DOHH2 (cell line): Measurements from ENCODE around the gene CATSPER1.

ENCODE experiments used
- H3F3A ChIP-seq: fragments of 200-600 bp; sonication (generic), shearing (Covaris generic); 2 replicates; pipeline ENCODE4 v1.6.0; 2016; ENCODE audit warnings: antibody characterized with exemption, mild to moderate bottlenecking; ENCODE audit not compliant: control insufficient read depth, insufficient read depth
- H3K27ac ChIP-seq: fragments of 200-600 bp; sonication (generic); 2 replicates; pipeline ENCODE4 v1.5.1; 2014; ENCODE audit warnings: low read depth, mild to moderate bottlenecking, low read length, moderate library complexity
- H3K27me3 ChIP-seq: fragments of 200-600 bp; sonication (generic); 2 replicates; pipeline ENCODE4 v1.6.1; 2014; ENCODE audit warnings: mild to moderate bottlenecking, low read length, mixed read lengths; ENCODE audit not compliant: control insufficient read depth
- H3K36me3 ChIP-seq: fragments of 200-600 bp; sonication (generic); 2 replicates; pipeline ENCODE4 v1.6.1; 2014; ENCODE audit warnings: mild to moderate bottlenecking, low read length, moderate library complexity, mixed read lengths; ENCODE audit not compliant: control insufficient read depth
- H3K4me1 ChIP-seq: fragments of 200-600 bp; sonication (generic); 2 replicates; pipeline ENCODE4 v1.6.1; 2014; ENCODE audit warnings: mild to moderate bottlenecking, low read length, mixed read lengths; ENCODE audit not compliant: control insufficient read depth
- H3K4me2 ChIP-seq: fragments of 200-600 bp; sonication (generic); 2 replicates; pipeline ENCODE4 v1.6.0; 2014; ENCODE audit warnings: mild to moderate bottlenecking, low read length, moderate library complexity
- H3K4me3 ChIP-seq: fragments of 200-600 bp; sonication (generic); 2 replicates; pipeline ENCODE4 v1.5.1; 2014; ENCODE audit warnings: mild to moderate bottlenecking, low read length, mixed read lengths
- H3K79me2 ChIP-seq: fragments of 200-600 bp; sonication (generic); 2 replicates; pipeline ENCODE4 v1.6.1; 2014; ENCODE audit warnings: mild to moderate bottlenecking, low read length, mixed read lengths; ENCODE audit not compliant: control insufficient read depth
- H3K9me2 ChIP-seq: fragments of 200-600 bp; sonication (generic); replicated peaks from 2 replicates; pipeline ENCODE4 v1.6.1; 2014; ENCODE audit warnings: mild to moderate bottlenecking, low read length, mixed read lengths; ENCODE audit not compliant: control insufficient read depth
- H3K9me3 ChIP-seq: fragments of 200-600 bp; sonication (generic); 2 replicates; pipeline ENCODE4 v1.6.1; 2014; ENCODE audit warnings: antibody characterized with exemption, low read length, mixed read lengths; ENCODE audit not compliant: control insufficient read depth, insufficient read depth
- H4K20me1 ChIP-seq: fragments of 200-600 bp; sonication (generic); 2 replicates; pipeline ENCODE4 v1.6.0; 2014; ENCODE audit warnings: low read depth, mild to moderate bottlenecking, antibody characterized with exemption, low read length, moderate library complexity; ENCODE audit not compliant: control insufficient read depth, insufficient read depth
- CTCF ChIP-seq: fragments of 200-600 bp; sonication (generic); IDR thresholded peaks from one replicate; pipeline ENCODE4 v1.5.1; 2014; ENCODE audit warnings: antibody characterized with exemption, mild to moderate bottlenecking, low read depth, low read length; ENCODE audit not compliant: poor library complexity, severe bottlenecking
- EZH2phosphoT487 ChIP-seq: fragments of 200-600 bp; sonication (generic); IDR thresholded peaks from 2 replicates; pipeline ENCODE4 v1.6.1; 2017; ENCODE audit warnings: borderline replicate concordance, mild to moderate bottlenecking, antibody characterized with exemption, low read length, moderate library complexity, mixed read lengths

The CATSPER1 gene

GRCh38 chr11:66016793-66017177 lies 9.5 kb downstream of the CATSPER1 start:
- H3K4me1 ChIP-seq: no peaks in the 10 kb centered on the region

GRCh38 chr11:66015936-66016792 lies 10.1 kb downstream of the CATSPER1 start:
- Histone ChIP-seq H3K9me2 (no peaks in the 10 kb centered on the region), H3K27me3 (0 out of 2 replicates have a peak, but pooled peaks cover 5% of the 10 kb centered on the region), H3K36me3 (no peaks in the 10 kb centered on the region), H3K27ac (no peak overlapping the region), H3K4me2 (no peak overlapping the region), H3K79me2 (no peaks in the 10 kb centered on the region), H3K9me3 (no peaks in the 10 kb centered on the region), H3K4me3 (no peak overlapping the region), H3K4me1 (no peaks in the 10 kb centered on the region), H3F3A (no peaks in the 10 kb centered on the region), H4K20me1 (no peaks in the 10 kb centered on the region)
- TF ChIP-seq CTCF (no peak), EZH2phosphoT487 (no peak)

More at GRCh38 chr11:66016793-66017177, 9.5 kb downstream of the CATSPER1 start:
- H3F3A ChIP-seq: no peaks in the 10 kb centered on the region
- no peak overlapping the region for H3K27ac ChIP-seq
- no peaks in the 10 kb centered on the region for H3K36me3 ChIP-seq
- H3K4me3 ChIP-seq: no peak overlapping the region
- H3K79me2 ChIP-seq: no peaks in the 10 kb centered on the region
- H4K20me1 ChIP-seq: no peaks in the 10 kb centered on the region
- H3K4me2 ChIP-seq: no peak overlapping the region
- H3K9me2 ChIP-seq: no peaks in the 10 kb centered on the region
- H3K9me3 ChIP-seq: no peaks in the 10 kb centered on the region
- TF ChIP-seq EZH2phosphoT487: no peak
- no peak for TF ChIP-seq CTCF
- peaks cover 2% of the 10 kb centered on the region; the same call in 1 of the 2 replicates for H3K27me3 ChIP-seq

DNA sequence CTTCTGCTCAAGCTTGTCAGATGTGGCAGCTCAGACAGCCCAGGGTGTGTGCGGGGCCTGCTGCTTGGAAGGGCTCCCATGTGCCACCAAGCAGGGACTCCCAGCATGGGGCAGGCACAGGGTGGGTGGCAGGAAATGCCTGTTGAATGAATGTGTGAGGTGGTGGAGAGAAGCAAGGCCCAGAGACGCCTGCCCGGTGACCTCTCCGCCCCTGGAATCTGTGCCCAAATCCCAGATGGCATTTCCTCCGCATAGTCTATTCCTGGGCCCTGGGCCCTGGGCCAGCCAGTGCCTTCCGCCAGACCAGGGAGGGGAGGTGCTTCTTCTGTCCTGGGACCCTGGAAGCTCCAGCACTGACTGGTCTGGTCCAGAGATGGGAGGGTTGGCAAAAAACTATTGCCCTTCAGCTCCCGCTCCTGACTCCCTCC lies 10.8 kb downstream of the CATSPER1 start:
- Histone ChIP-seq H3K9me3 (no peaks in the 10 kb centered on the region), H3F3A (no peaks in the 10 kb centered on the region), H3K27me3 (0 out of 2 replicates have a peak, but pooled peaks cover 5% of the 10 kb centered on the region), H4K20me1 (no peaks in the 10 kb centered on the region), H3K4me2 (no peak overlapping the region), H3K79me2 (no peaks in the 10 kb centered on the region), H3K4me1 (no peaks in the 10 kb centered on the region), H3K36me3 (no peaks in the 10 kb centered on the region), H3K27ac (no peak overlapping the region), H3K4me3 (no peak overlapping the region), H3K9me2 (no peaks in the 10 kb centered on the region)
- no peak for TF ChIP-seq CTCF
- no peak for TF ChIP-seq EZH2phosphoT487
